Fibroblast of pulmonary artery (primary cell): ENCODE data around the gene PSME3IP1.
"Not testable (repeated sequence)": the region's sequence is repeated elsewhere in the genome, so short reads cannot be mapped to it uniquely, and the experiment has no call there.

Experiments
- DNase-seq: peaks from one replicate; pipeline ENCODE4 v3.0.0-alpha.2; 2010; ENCODE audit warnings: low read depth
- H3K4me3 ChIP-seq: replicated peaks from 2 replicates; pipeline ENCODE4 v1.5.1; 2011; ENCODE audit warnings: low read depth, mild to moderate bottlenecking, control low read depth, low read length, moderate library complexity
- TF ChIP-seq, protein P1 (sequence below): IDR thresholded peaks from 2 replicates; pipeline ENCODE4 v1.5.1; 2011; ENCODE audit warnings: mild to moderate bottlenecking, control low read depth, low read length, inconsistent platforms; ENCODE audit errors: missing control alignments

The PSME3IP1 gene

DNA sequence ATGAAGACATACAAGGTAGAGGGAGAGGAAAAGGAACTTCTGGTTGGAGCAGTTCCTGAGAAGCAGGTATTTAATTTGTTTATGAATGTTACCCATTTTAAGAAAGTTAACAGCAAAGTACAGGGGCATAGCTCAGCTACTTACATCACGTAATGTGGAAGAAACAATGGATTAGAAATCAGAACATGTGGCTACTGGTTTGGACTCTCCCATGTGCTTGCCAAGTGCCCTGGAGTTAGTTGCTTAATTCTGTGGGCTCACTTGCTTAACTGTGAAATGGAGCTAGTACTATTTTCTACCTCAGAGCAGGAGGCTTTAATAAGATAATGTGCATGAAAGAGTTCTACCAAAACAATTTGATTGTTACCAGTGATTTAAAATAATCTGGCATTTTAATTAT is 27.6 kb upstream of the PSME3IP1 start:
- no peak for DNase-seq
- TF ChIP-seq, protein P1, sequence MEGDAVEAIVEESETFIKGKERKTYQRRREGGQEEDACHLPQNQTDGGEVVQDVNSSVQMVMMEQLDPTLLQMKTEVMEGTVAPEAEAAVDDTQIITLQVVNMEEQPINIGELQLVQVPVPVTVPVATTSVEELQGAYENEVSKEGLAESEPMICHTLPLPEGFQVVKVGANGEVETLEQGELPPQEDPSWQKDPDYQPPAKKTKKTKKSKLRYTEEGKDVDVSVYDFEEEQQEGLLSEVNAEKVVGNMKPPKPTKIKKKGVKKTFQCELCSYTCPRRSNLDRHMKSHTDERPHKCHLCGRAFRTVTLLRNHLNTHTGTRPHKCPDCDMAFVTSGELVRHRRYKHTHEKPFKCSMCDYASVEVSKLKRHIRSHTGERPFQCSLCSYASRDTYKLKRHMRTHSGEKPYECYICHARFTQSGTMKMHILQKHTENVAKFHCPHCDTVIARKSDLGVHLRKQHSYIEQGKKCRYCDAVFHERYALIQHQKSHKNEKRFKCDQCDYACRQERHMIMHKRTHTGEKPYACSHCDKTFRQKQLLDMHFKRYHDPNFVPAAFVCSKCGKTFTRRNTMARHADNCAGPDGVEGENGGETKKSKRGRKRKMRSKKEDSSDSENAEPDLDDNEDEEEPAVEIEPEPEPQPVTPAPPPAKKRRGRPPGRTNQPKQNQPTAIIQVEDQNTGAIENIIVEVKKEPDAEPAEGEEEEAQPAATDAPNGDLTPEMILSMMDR, result no peak
- H3K4me3 ChIP-seq, result no peak overlapping the region

DNA sequence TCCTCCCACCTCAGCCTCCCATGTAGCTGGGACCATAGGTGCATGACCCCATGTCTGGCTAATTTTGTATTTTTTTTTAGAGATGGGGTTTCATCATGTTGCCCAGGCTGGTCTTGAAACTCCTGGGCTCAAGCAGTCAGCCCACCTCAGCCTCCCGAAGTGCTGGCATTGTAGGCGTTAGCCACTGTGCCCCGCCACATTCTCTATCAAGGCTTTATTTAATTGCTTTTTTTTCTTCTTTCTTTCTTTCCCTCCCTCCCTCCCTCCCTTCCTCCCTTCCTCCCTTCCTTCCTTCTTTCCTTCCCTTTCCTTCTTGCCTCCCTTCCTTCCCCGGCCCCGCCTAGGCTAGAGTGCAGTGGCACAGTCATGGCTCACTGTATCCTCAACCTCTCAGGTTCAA is 23.9 kb upstream of the PSME3IP1 start:
- no peak for DNase-seq
- no peak overlapping the region for H3K4me3 ChIP-seq
- TF ChIP-seq, protein P1, result no peak

DNA sequence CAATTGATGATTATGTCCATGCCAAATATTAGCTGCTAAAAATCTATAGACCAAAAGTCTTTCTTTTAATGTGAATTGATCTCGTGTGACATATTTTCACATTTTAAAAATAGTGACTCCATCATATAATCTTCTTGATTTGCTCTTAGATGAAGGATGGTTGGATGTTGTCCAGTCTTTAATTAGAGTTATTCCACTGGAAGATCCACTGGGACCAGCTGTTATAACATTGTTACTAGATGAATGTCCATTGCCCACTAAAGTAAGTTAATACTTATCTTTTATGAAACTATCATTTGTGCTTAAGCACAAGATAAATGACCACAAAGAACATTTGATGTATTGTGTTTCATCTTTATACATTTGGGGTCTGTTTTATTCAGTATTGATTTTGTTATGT is 23.1 kb upstream of the PSME3IP1 start:
- H3K4me3 ChIP-seq, result no peak overlapping the region
- TF ChIP-seq, protein P1, result no peak
- no peak for DNase-seq

DNA sequence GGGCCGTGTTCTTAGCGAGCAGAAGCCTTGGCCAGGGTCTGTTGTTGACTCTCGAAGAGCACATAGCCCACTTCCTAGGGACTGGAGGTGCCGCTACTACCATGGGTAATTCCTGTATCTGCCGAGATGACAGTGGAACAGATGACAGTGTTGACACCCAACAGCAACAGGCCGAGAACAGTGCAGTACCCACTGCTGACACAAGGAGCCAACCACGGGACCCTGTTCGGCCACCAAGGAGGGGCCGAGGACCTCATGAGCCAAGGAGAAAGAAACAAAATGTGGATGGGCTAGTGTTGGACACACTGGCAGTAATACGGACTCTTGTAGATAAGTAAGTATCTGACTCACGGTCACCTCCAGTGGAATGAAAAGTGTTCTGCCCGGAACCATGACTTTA is 18.8 kb upstream of the PSME3IP1 start:
- TF ChIP-seq, protein P1, result no peak

DNA sequence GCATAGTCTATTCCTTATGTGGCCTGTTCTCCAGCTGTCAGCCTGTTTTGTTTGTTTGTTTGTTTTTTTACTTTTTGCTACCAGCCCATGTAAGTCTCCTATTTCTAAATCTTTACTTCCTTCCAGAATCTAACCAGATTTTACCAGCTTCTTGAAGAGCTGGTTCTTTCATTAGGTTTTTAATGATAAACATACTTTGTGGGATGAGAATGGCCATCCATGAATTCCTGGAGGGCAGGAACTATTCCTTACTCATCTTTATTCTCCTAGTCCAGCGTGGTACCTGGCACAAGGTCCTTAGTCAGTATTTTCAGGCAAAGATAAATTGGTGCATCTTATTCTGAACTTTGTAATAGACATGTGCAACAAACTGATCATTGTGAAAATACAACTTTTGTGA is 17.6 kb upstream of the PSME3IP1 start:
- H3K4me3 ChIP-seq, result no peak overlapping the region
- no peak for DNase-seq
- TF ChIP-seq, protein P1, result no peak

More for the DNA sequence above, 18.8 kb upstream of the PSME3IP1 start:
- DNase-seq, result no peak
- no peak overlapping the region for H3K4me3 ChIP-seq

DNA sequence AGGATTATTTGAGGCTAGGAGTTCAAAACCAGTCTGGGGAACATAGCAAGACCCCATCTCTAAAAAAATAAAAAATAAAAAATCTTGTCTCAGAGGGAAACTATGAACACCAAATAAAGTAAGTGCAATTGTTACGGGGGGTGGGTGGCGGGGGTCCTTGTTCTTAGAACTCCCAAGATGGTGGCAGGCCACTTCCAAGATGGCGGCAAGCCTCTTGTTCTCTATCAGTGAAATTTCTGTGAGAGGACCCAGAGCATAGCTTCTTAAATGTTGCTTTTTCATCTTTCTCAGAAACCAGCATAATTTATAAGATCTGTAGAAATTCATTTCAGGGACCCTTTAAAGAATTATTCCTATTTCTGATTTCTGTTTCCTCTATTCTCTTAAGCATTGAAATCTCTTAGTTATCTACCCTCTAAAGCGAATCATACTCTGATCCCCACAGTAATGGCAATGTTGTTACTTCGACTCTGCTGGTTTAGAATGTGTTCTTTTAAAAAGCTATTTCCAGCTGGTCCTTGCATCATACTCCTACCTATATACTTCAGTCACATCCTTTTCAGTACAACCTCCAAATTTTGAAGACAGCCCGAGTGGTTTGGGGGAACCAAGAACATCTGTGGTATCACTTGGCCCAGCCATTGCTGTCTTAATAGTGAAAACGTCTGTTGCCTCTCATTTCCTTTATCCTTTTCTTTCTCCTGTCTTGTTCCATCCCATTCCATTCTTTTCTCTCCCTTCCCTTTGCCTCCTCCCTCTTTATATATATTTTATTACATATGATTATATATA is 16.5 kb upstream of the PSME3IP1 start:
- no peak for DNase-seq
- no peak overlapping the region for H3K4me3 ChIP-seq
- TF ChIP-seq, protein P1, result no peak

DNA sequence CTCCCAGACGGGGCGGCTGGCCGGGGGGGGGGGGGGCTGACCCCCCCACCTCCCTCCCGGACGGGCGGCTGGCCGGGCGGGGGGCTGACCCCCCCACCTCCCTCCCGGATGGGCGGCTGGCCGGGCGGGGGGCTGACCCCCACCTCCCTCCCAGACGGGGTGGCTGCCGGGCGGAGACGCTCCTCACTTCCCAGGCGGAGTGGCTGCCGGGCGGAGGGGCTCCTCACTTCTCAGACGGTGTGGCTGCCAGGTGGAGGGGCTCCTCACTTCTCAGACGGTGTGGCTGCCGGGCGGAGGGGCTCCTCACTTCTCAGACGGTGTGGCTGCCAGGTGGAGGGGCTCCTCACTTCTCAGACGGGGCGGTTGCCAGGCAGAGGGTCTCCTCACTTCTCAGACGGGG is 15.1 kb upstream of the PSME3IP1 start:
- not testable (repeated sequence) for DNase-seq, H3K4me3 ChIP-seq

DNA sequence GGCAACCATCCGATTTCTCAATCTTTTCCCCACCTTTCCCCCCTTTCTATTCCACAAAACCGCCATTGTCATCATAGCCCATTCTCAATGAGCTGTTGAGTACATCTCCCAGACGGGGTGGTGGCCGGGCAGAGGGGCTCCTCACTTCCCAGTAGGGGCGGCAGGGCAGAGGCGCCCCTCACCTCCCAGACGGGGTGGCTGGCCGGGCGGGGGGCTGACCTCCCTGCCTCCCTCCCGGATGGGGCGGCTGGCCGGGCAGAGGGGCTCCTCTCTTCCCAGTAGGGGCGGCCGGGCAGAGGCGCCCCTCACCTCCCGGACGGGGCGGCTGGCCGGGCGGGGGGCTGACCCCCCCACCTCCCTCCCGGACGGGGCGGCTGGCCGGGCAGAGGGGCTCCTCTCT is 14.5 kb upstream of the PSME3IP1 start:
- DNase-seq, H3K4me3 ChIP-seq: not testable (repeated sequence)
